ENCODE data around the gene SIRPA.

The SIRPA gene

GRCh38 chr20:1894951-1895673 lies at the start of gene SIRPA:
Gene SIRPA (plus strand): TSS chr20:1895407. CDS start chr20:1895448, 41 bp downstream.
- DNase-seq (ENCODE audit: low read depth in 2 of 2), result no peak

GRCh38 chr20:1845701-1846100 lies 49.5 kb upstream of the SIRPA start:
- no peak for DNase-seq (ENCODE audit: low read depth in 2 of 2)

GRCh38 chr20:1846341-1846740 lies 48.9 kb upstream of the SIRPA start:
- no peak for DNase-seq (ENCODE audit: low read depth in 2 of 2)

- DNase-seq (ENCODE audit: low read depth in 2 of 2), result no peak
Observed at GRCh38 chr20:1846876-1847275, 48.3 kb upstream of the SIRPA start.

GRCh38 chr20:1847780-1848179 lies 47.4 kb upstream of the SIRPA start:
- no peak for DNase-seq (ENCODE audit: low read depth in 2 of 2)

GRCh38 chr20:1848373-1848772 lies 46.8 kb upstream of the SIRPA start:
- DNase-seq (ENCODE audit: low read depth in 2 of 2), result no peak

- no peak for DNase-seq (ENCODE audit: low read depth in 2 of 2)
Observed at GRCh38 chr20:1851396-1851795, 43.8 kb upstream of the SIRPA start.

- DNase-seq (ENCODE audit: low read depth in 2 of 2), result no peak
Observed at GRCh38 chr20:1853473-1853872, 41.7 kb upstream of the SIRPA start.

- no peak for DNase-seq (ENCODE audit: low read depth in 2 of 2)
Observed at GRCh38 chr20:1854246-1854645, 41.0 kb upstream of the SIRPA start.

- no peak for DNase-seq (ENCODE audit: low read depth in 2 of 2)
Observed at GRCh38 chr20:1855109-1855508, 40.1 kb upstream of the SIRPA start.

- DNase-seq (ENCODE audit: low read depth in 2 of 2), result no peak
Observed at GRCh38 chr20:1855690-1856089, 39.5 kb upstream of the SIRPA start.

GRCh38 chr20:1856424-1856823 lies 38.8 kb upstream of the SIRPA start:
- no peak for DNase-seq (ENCODE audit: low read depth in 2 of 2)

- DNase-seq (ENCODE audit: low read depth in 2 of 2), result no peak
Observed at GRCh38 chr20:1857466-1857865, 37.7 kb upstream of the SIRPA start.

GRCh38 chr20:1858871-1859270 lies 36.3 kb upstream of the SIRPA start:
- no peak for DNase-seq (ENCODE audit: low read depth in 2 of 2)

GRCh38 chr20:1860446-1860845 lies 34.8 kb upstream of the SIRPA start:
- no peak for DNase-seq (ENCODE audit: low read depth in 2 of 2)

GRCh38 chr20:1861347-1861976 lies 33.7 kb upstream of the SIRPA start:
- no peak for DNase-seq (ENCODE audit: low read depth in 2 of 2)

- no peak for DNase-seq (ENCODE audit: low read depth in 2 of 2)
Observed at GRCh38 chr20:1861996-1862662, 33.1 kb upstream of the SIRPA start.

- DNase-seq (ENCODE audit: low read depth in 2 of 2), result no peak
Observed at GRCh38 chr20:1862663-1863053, 32.5 kb upstream of the SIRPA start.

GRCh38 chr20:1863296-1863695 lies 31.9 kb upstream of the SIRPA start:
- no peak for DNase-seq (ENCODE audit: low read depth in 2 of 2)

GRCh38 chr20:1866834-1867233 lies 28.4 kb upstream of the SIRPA start:
- no peak for DNase-seq (ENCODE audit: low read depth in 2 of 2)

- DNase-seq (ENCODE audit: low read depth in 2 of 2), result no peak
Observed at GRCh38 chr20:1867495-1868260, 27.5 kb upstream of the SIRPA start.

- no peak for DNase-seq (ENCODE audit: low read depth in 2 of 2)
Observed at GRCh38 chr20:1868856-1869255, 26.4 kb upstream of the SIRPA start.
